HFFc6 (cell line): Measurements from ENCODE around the gene PPP6R3. TPM values are rescaled to one million over a fixed set of nuclear protein-coding genes. Genes with fewer than 3 reads are reported as not detected.

Experiments
- DNase-seq: peaks from one replicate; pipeline ENCODE4 v3.0.0-alpha.2; 2018
- H3K27ac Mint-ChIP-seq: 2 replicates; pipeline ENCODE4 v1.8.0; 2020; ENCODE audit warnings: mild to moderate bottlenecking, mixed read lengths
- H3K27me3 Mint-ChIP-seq: 2 replicates; pipeline ENCODE4 v1.8.0; 2021; ENCODE audit warnings: mild to moderate bottlenecking, moderate library complexity, mixed read lengths; ENCODE audit not compliant: insufficient read depth
- H3K36me3 Mint-ChIP-seq: 2 replicates; pipeline ENCODE4 v1.8.0; 2021; ENCODE audit warnings: low read depth, mixed read lengths
- H3K4me1 Mint-ChIP-seq: 2 replicates; pipeline ENCODE4 v1.8.0; 2020; ENCODE audit warnings: low read depth, mixed read lengths
- H3K4me3 Mint-ChIP-seq: 2 replicates; pipeline ENCODE4 v1.8.0; 2020; ENCODE audit warnings: mild to moderate bottlenecking, moderate library complexity, mixed read lengths
- H3K9me3 Mint-ChIP-seq: 2 replicates; pipeline ENCODE4 v1.8.0; 2020; ENCODE audit warnings: mild to moderate bottlenecking, mixed read lengths
- CTCF ChIP-seq: fragments of 200-600 bp; sonication (generic); IDR thresholded peaks from 2 replicates; pipeline ENCODE4 v1.5.0; 2021; ENCODE audit warnings: antibody characterized with exemption, mild to moderate bottlenecking
- total RNA-seq, 6 experiments: library from RNA; stranded (reverse); fragmentation: NEBNext Ultra II Directional; extraction: Animal tissue kit (Norgen Biotek cat#: 25700); gene quantifications; 2 replicates in 1 of 6; 3 replicates in 5 of 6; pipeline ENCODE4 v1.2.3, GENCODE V29; 2021

PPP6R3 gene
- total RNA-seq, 6 experiments from 2014 or later, result 62.5 to 72.0 (median 67.8) TPM

DNA sequence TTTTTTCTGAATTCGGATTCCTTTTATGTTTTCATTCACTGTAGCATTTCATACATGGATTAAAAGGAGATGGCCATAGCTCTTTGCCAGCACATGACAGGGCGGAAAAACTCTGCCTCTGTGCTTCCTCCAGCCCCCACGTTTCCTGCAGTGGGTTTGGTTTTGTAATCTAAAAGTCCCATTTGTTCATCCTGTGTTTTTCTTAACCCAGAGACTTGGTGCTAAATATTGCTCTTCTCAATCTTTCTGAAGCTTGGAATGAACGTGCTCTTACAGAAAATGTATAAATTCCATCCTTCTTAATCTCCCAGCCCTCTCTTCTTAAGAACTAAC, 89.9 kb downstream of the PPP6R3 start:
- Mint-ChIP-seq H3K9me3 (no peaks in the 10 kb centered on the region), H3K36me3 (peaks cover 42% of the 10 kb centered on the region), H3K27ac (peak overlapping the region; percentile 9), H3K27me3 (peaks cover 2% of the 10 kb centered on the region; the same call in 1 of the 2 replicates), H3K4me1 (peaks cover 31% of the 10 kb centered on the region), H3K4me3 (no peak overlapping the region)
- TF ChIP-seq CTCF, result no peak
- DNase-seq, result no peak

- no peak for DNase-seq
- H3K27ac Mint-ChIP-seq, result no peak overlapping the region; the same call in 1 of the 2 replicates
- H3K9me3 Mint-ChIP-seq, result no peaks in the 10 kb centered on the region
- peaks cover 2% of the 10 kb centered on the region; the same call in 1 of the 2 replicates for H3K27me3 Mint-ChIP-seq
- H3K4me3 Mint-ChIP-seq, result no peak overlapping the region
- peaks cover 40% of the 10 kb centered on the region for H3K36me3 Mint-ChIP-seq
- no peak for TF ChIP-seq CTCF
- peaks cover 27% of the 10 kb centered on the region for H3K4me1 Mint-ChIP-seq
These were observed 90.7 kb downstream of the PPP6R3 start for GRCh38 chr11:68551223-68551622.

DNA sequence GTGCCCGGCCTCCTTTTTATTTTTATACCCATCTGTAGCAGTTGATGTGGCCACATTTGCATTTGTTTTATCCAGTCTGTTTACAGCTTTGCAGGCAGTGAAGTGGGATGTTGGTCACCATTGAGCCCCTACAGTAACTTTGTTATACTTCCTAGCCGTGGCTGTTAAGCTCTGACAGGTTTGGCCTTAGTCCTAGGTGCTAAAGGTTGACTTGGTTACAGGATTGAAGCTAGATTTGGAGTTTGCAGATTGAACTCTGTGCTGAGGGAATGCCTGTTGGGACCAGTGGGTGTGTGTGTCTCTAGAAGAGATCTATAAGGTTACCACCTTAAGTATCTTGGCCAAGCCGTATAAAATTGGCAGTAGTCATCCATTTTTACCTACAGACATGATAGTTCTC, 91.2 kb downstream of the PPP6R3 start:
- Mint-ChIP-seq H3K27me3 (peaks cover 2% of the 10 kb centered on the region; the same call in 1 of the 2 replicates), H3K4me1 (peaks cover 22% of the 10 kb centered on the region), H3K4me3 (no peak overlapping the region), H3K36me3 (peaks cover 34% of the 10 kb centered on the region), H3K27ac (no peak overlapping the region), H3K9me3 (no peaks in the 10 kb centered on the region)
- TF ChIP-seq CTCF, result no peak
- DNase-seq, result no peak

GRCh38 chr11:68552542-68552941, 92.0 kb downstream of the PPP6R3 start:
- H3K27ac Mint-ChIP-seq, result no peak overlapping the region
- DNase-seq, result no peak
- TF ChIP-seq CTCF, result no peak

DNA sequence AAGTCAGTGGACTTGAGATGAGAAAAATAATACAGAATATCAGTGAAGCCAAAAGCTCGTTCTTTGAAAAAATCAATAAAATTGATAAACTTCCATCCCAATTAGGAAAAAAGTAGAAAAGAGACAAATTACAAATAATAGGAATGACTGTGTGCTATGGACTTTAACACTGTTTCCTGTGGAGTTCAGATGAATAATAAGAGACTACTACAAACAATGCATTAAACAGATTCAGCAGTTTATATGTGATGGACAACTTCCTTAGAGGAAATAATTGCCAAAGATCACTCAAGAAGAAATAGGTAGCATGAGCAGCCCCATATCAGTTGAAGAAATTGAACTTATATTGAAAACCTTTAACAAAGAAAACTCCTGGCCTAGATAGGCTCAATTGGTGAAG, 99.7 kb downstream of the PPP6R3 start:
- H3K36me3 Mint-ChIP-seq, result peaks cover 11% of the 10 kb centered on the region
- H3K4me1 Mint-ChIP-seq, result no peaks in the 10 kb centered on the region
- no peak overlapping the region for H3K4me3 Mint-ChIP-seq

More at GRCh38 chr11:68552542-68552941, 92.0 kb downstream of the PPP6R3 start:
- Mint-ChIP-seq H3K36me3 (peaks cover 32% of the 10 kb centered on the region), H3K27me3 (peaks cover 2% of the 10 kb centered on the region; the same call in 1 of the 2 replicates), H3K4me1 (peaks cover 18% of the 10 kb centered on the region), H3K9me3 (no peaks in the 10 kb centered on the region), H3K4me3 (no peak overlapping the region)

More for the DNA sequence above, 99.7 kb downstream of the PPP6R3 start:
- no peak for TF ChIP-seq CTCF
- no peaks in the 10 kb centered on the region for H3K27me3 Mint-ChIP-seq
- no peak for DNase-seq
- no peak overlapping the region for H3K27ac Mint-ChIP-seq
- H3K9me3 Mint-ChIP-seq, result no peaks in the 10 kb centered on the region
